GM10266 (cell line): ENCODE data around the gene SLC29A4.
A peak's percentile ranks its signal among the peaks of the same experiment; 100 is the strongest.
"Not testable (repeated sequence)": the region's sequence is repeated elsewhere in the genome, so short reads cannot be mapped to it uniquely, and the experiment has no call there.

Experiments
- DNase-seq: peaks from one replicate; pipeline ENCODE4 v3.0.0; 2012; ENCODE audit errors: extremely low spot score
- CTCF ChIP-seq: IDR thresholded peaks from 2 replicates; pipeline ENCODE4 v1.5.1; 2012; ENCODE audit warnings: mild to moderate bottlenecking, low read depth; ENCODE audit not compliant: control insufficient read depth, insufficient read depth; ENCODE audit errors: missing control alignments

Gene SLC29A4

GRCh38 chr7:5284304-5285281 is 1.9 kb downstream of the SLC29A4 start:
- TF ChIP-seq CTCF: peak; percentile 51
- DNase-seq: peak; percentile 80

- DNase-seq: no peak
- TF ChIP-seq CTCF: no peak
Measured at GRCh38 chr7:5286933-5287332, 4.2 kb downstream of the SLC29A4 start.

GRCh38 chr7:5287373-5287772 is 4.6 kb downstream of the SLC29A4 start:
- not testable (repeated sequence) for DNase-seq

- DNase-seq: no peak
- no peak for TF ChIP-seq CTCF
Measured at GRCh38 chr7:5287802-5288201, 5.1 kb downstream of the SLC29A4 start.

- not testable (repeated sequence) for DNase-seq
Measured at GRCh38 chr7:5288560-5288959, 5.8 kb downstream of the SLC29A4 start.

GRCh38 chr7:5289355-5289754 is 6.6 kb downstream of the SLC29A4 start:
- TF ChIP-seq CTCF: no peak
- DNase-seq: no peak

- TF ChIP-seq CTCF: no peak
- no peak for DNase-seq
Measured at GRCh38 chr7:5291301-5291700, 8.6 kb downstream of the SLC29A4 start.

- DNase-seq: not testable (repeated sequence)
Measured at GRCh38 chr7:5291711-5292335, 9.1 kb downstream of the SLC29A4 start.
